Measurements from ENCODE around the gene THUMPD2. TPM values are rescaled to one million over a fixed set of nuclear protein-coding genes. Genes with fewer than 3 reads are reported as not detected.

THUMPD2 gene
- total and polyA plus RNA-seq, 7 donors, result 4.2 to 15.5 (median 9.0) TPM

DNA sequence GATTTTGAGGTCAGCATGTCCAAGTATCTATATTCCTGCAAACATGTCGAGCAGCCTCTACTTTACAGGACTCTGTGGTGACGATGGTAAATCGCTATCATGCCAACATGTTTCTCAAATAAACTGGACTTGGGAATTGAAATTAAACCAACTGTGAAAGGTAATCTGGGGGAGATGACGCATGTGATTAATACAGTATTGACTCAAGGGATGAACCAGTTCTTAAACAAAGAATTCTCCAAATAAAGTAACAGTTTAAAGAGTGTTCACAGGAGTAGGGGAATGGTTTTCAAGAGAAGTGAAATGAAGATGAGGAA, 54.3 kb downstream of the THUMPD2 start:
- TF ChIP-seq POLR2A (IDR thresholded peaks at IDR 0.05) (no peak), EP300 (IDR thresholded peaks at IDR 0.05) (no peak), POLR2AphosphoS5 (IDR thresholded peaks at IDR 0.05) (no peak)
- TF ChIP-seq, protein P1, sequence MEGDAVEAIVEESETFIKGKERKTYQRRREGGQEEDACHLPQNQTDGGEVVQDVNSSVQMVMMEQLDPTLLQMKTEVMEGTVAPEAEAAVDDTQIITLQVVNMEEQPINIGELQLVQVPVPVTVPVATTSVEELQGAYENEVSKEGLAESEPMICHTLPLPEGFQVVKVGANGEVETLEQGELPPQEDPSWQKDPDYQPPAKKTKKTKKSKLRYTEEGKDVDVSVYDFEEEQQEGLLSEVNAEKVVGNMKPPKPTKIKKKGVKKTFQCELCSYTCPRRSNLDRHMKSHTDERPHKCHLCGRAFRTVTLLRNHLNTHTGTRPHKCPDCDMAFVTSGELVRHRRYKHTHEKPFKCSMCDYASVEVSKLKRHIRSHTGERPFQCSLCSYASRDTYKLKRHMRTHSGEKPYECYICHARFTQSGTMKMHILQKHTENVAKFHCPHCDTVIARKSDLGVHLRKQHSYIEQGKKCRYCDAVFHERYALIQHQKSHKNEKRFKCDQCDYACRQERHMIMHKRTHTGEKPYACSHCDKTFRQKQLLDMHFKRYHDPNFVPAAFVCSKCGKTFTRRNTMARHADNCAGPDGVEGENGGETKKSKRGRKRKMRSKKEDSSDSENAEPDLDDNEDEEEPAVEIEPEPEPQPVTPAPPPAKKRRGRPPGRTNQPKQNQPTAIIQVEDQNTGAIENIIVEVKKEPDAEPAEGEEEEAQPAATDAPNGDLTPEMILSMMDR (IDR thresholded peaks at IDR 0.05), result no peak
- intact Hi-C loops (cut with DNase I), result no loop called here
- Histone ChIP-seq H3K27me3 (no peaks in the 10 kb centered on the region), H3K4me3 (no peak overlapping the region), H3K36me3 (no peaks in the 10 kb centered on the region), H3K9me3 (no peaks in the 10 kb centered on the region), H3K4me1 (peaks cover 0 to 18% (median 11%) of the 10 kb centered on the region in 4 donors), H3K27ac (no peak overlapping the region)
- 94 to 95% methylated on average over 4 of the region's 4 CpGs for WGBS, 2 donors
- DNase-seq, result no peak

DNA sequence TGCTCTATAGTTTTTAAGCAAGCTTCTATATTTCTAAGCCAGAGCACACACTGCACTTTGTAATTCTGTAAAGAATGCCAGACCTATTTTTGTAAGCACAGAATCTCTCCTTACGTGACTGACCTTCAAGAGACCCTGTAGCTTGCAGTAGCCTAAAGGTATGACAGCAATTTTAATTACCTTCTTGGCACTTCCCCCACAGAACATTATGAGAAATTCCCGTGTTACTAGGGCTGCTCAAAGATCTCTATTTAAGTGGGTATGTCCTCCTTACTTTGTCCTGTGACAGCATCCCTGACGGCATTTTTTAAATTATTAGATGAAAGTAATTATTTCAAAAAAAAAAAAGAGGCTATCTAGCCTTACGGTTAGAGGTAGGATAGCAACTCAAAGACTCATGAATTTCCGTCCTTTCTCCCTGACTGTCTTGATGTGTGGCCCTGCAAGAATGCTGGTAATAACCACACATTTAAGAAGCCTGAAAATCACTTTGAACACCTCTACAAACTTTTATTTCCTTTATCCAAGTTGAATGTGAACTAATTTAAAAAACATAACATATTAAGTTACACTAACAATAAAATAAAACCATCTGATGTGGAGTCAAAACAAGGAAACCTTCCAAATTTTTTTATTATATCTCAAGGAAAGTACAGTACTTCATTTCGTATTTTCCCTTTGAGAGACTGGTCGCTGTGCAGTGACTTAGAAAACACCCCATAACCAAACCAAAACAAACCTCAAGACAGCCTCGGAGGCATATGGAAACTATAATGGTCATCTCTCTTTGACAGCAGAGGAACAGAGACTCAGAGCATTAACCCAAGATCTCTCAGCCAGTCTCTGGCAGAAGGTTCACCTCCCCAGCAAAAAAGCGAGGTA, 54.9 kb downstream of the THUMPD2 start:
- no peaks in the 10 kb centered on the region for H3K36me3 ChIP-seq
- no peaks in the 10 kb centered on the region for H3K27me3 ChIP-seq
- H3K4me3 ChIP-seq, result no peak overlapping the region
- no peak overlapping the region for H3K27ac ChIP-seq
- no peaks in the 10 kb centered on the region for H3K9me3 ChIP-seq
- H3K4me1 ChIP-seq, result peaks cover 0 to 18% (median 11%) of the 10 kb centered on the region in 4 donors
- 81 to 83% methylated on average over 9 of the region's 9 CpGs for WGBS, 2 donors
- intact Hi-C loops (cut with DNase I), result no loop called here
- no peak for TF ChIP-seq EP300 (IDR thresholded peaks at IDR 0.05)
- TF ChIP-seq POLR2AphosphoS5 (IDR thresholded peaks at IDR 0.05), result no peak
- no peak for TF ChIP-seq POLR2A (IDR thresholded peaks at IDR 0.05)
- no peak for DNase-seq

GRCh38 chr2:39723497-39723896, 55.6 kb downstream of the THUMPD2 start:
- no peaks in the 10 kb centered on the region for H3K36me3 ChIP-seq
- H3K27me3 ChIP-seq, result no peaks in the 10 kb centered on the region
- WGBS, 2 donors, result 87 to 89% methylated on average over 2 of the region's 2 CpGs
- intact Hi-C loops (cut with DNase I), result no loop called here
- no peak for TF ChIP-seq POLR2AphosphoS5 (IDR thresholded peaks at IDR 0.05)
- TF ChIP-seq POLR2A (IDR thresholded peaks at IDR 0.05), result no peak
- TF ChIP-seq, protein P1 (IDR thresholded peaks at IDR 0.05), result no peak
- TF ChIP-seq EP300 (IDR thresholded peaks at IDR 0.05), result no peak
- peaks cover 0 to 18% (median 11%) of the 10 kb centered on the region in 4 donors for H3K4me1 ChIP-seq
- H3K27ac ChIP-seq, result no peak overlapping the region
- no peak overlapping the region for H3K4me3 ChIP-seq
- no peaks in the 10 kb centered on the region for H3K9me3 ChIP-seq
- no peak for DNase-seq

DNA sequence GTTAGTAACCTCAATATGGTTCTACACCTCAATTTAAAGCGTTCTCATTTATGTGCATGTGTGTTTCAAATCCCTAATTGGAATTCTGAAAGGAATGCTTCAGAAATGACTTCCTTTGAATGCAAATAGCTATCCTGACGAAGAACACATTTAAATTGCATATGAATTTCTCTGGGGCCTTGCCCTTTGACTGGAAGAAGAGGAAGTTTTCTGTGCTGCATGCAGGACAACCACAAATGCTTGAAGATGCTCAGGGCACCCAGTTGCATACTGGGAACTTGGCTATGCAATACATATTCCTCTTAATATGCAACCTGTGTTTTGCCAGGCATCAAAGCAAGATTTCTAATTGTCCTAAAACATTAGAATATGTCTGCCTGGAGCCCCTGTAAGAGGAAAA, 58.1 kb downstream of the THUMPD2 start:
- Histone ChIP-seq H3K4me3 (no peak overlapping the region), H3K36me3 (no peaks in the 10 kb centered on the region), H3K27me3 (no peaks in the 10 kb centered on the region), H3K27ac (no peak overlapping the region), H3K4me1 (peaks cover 0 to 18% (median 11%) of the 10 kb centered on the region in 4 donors), H3K9me3 (no peaks in the 10 kb centered on the region)
- TF ChIP-seq POLR2AphosphoS5 (IDR thresholded peaks at IDR 0.05) (no peak), EP300 (IDR thresholded peaks at IDR 0.05) (no peak), POLR2A (IDR thresholded peaks at IDR 0.05) (no peak)
- TF ChIP-seq, protein P1 (IDR thresholded peaks at IDR 0.05), result no peak
- WGBS, 2 donors, result 89 to 92% methylated on average over 2 of the region's 2 CpGs
- intact Hi-C loops (cut with DNase I), result no loop called here
- DNase-seq, result no peak

DNA sequence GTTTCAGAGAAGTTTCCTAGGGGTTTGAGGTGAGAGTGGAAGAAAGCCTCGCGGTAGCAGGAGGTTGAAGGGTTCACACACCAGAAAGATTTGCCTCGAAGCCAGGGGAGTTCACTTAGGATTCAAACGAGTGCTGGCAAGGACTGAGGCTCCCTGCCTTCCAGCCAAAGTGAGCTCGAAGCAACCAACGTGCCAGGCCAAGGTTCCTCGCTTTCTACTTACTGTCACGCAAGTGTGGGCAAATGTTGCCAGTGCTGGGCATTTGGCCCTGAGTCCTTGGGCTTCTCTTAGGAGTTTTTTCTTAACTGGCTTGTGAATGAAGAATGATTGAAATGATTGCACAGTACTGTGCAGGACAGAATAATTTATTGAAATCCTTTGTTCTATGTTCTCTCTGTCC, 59.7 kb downstream of the THUMPD2 start:
- Histone ChIP-seq H3K4me1 (peaks cover 0 to 10% (median 8%) of the 10 kb centered on the region in 4 donors), H3K4me3 (no peak overlapping the region), H3K27me3 (no peaks in the 10 kb centered on the region), H3K36me3 (no peaks in the 10 kb centered on the region), H3K27ac (no peak overlapping the region), H3K9me3 (no peaks in the 10 kb centered on the region)
- 89 to 91% methylated on average over 8 of the region's 8 CpGs for WGBS, 2 donors
- intact Hi-C loops (cut with DNase I), result no loop called here
- DNase-seq, result no peak
- TF ChIP-seq EP300 (IDR thresholded peaks at IDR 0.05) (no peak), POLR2AphosphoS5 (IDR thresholded peaks at IDR 0.05) (no peak), POLR2A (IDR thresholded peaks at IDR 0.05) (no peak)
- TF ChIP-seq, protein P1 (IDR thresholded peaks at IDR 0.05), result no peak

Data from sigmoid colon (tissue), 7 donors.